Measurements from ENCODE around the gene MTUS2. TPM values are rescaled to one million over a fixed set of nuclear protein-coding genes. Genes with fewer than 3 reads are reported as not detected.
A peak's percentile ranks its signal among the peaks of the same experiment; 100 is the strongest.

The MTUS2 gene
- total and polyA plus RNA-seq, 2 of the 8 experiments (the other 6 are each of a cell fraction or from before 2014, with no cell fraction given) = 0.18 to 0.80 TPM

GRCh38 chr13:29539856-29540255 lies 719.7 kb downstream of the MTUS2 start:
- no peak overlapping the region for H3K4me3 ChIP-seq (ENCODE audit: extremely low read depth in 1 of 4, insufficient read depth in 2 of 4, low read depth in 3 of 4, low read length in 4 of 4)
- DNase-seq (ENCODE audit: low read depth in 1 of 2, low spot score in 2 of 2) = no peak
- H3K23ac ChIP-seq (ENCODE audit: insufficient read length) = no peak overlapping the region
- no peak overlapping the region for H4K5ac ChIP-seq (ENCODE audit: insufficient read length, low read depth, low read length)
- no peak overlapping the region for H2BK12ac ChIP-seq (ENCODE audit: low read depth, low read length)
- no peak overlapping the region for H4K91ac ChIP-seq (replicated peaks; ENCODE audit: insufficient read length, low read length)
- no peak overlapping the region for H2AFZ ChIP-seq (ENCODE audit: low read length)
- ChIA-PET POLR2A (ENCODE audit: partially characterized antibody) (interaction anchor here (1.1 to 1.8 kb wide), 2 partner anchors 12 to 32 kb away, joined by 3 to 5 read pairs; no protein-coding TSS in a partner anchor), CTCF (ENCODE audit: partially characterized antibody) (interaction anchor here (0.9 to 3.8 kb wide), 2 partner anchors 31 to 168 kb away, joined by 3 to 16 read pairs; no protein-coding TSS in a partner anchor)
- H3K27ac ChIP-seq (ENCODE audit: low read depth, low read length) = no peak overlapping the region
- peaks cover 20 to 25% of the 10 kb centered on the region in 2 experiments for H4K20me1 ChIP-seq (replicated peaks in 1 of 2; ENCODE audit: control insufficient read depth in 1 of 2, insufficient read depth in 2 of 2, low read length in 2 of 2)
- no peaks in the 10 kb centered on the region for H3K23me2 ChIP-seq (ENCODE audit: low read depth, low read length)
- H3K79me2 ChIP-seq (ENCODE audit: control insufficient read depth in 1 of 2, insufficient read depth in 2 of 2, low read length in 2 of 2) = peaks cover 0 to 88% of the 10 kb centered on the region in 2 experiments
- H3K56ac ChIP-seq (replicated peaks; ENCODE audit: insufficient read length, low read depth, low read length) = no peak overlapping the region
- H3K4ac ChIP-seq (replicated peaks; ENCODE audit: insufficient read length, low read depth, low read length) = no peak overlapping the region
- H2BK20ac ChIP-seq (ENCODE audit: low read length) = no peak overlapping the region
- no peak overlapping the region for H3K4me2 ChIP-seq (ENCODE audit: insufficient read depth in 1 of 2, low read depth in 2 of 2, low read length in 2 of 2)
- H2BK5ac ChIP-seq (ENCODE audit: low read depth, low read length) = peak overlapping the region; percentile 35; the same call in 1 of the 2 replicates
- no peak for FAIRE-seq
- peaks cover 0 to 20% (median 4%) of the 10 kb centered on the region in 4 experiments; a peak in 4 of 8 replicates for H3K36me3 ChIP-seq (ENCODE audit: control insufficient read depth in 2 of 4, insufficient read depth in 4 of 4, low read length in 3 of 4)
- H3K4me1 ChIP-seq (replicated peaks in 1 of 4; ENCODE audit: control insufficient read depth in 3 of 4, insufficient read depth in 4 of 4, low read length in 3 of 4) = peaks cover 2 to 13% (median 8%) of the 10 kb centered on the region in 4 experiments; a peak in 6 of 7 replicates
- no peaks in the 10 kb centered on the region for H3K9me3 ChIP-seq (ENCODE audit: insufficient read depth in 2 of 2, low read depth in 1 of 2, low read length in 1 of 2)
- H3K14ac ChIP-seq (ENCODE audit: insufficient read length) = no peak overlapping the region
- H4K8ac ChIP-seq (ENCODE audit: extremely low read depth, insufficient read depth, low read length) = no peak overlapping the region
- H2BK120ac ChIP-seq (replicated peaks; ENCODE audit: low read depth, low read length) = no peak overlapping the region
- H3K27me3 ChIP-seq (replicated peaks in 1 of 4; ENCODE audit: control insufficient read depth in 3 of 4, extremely low read depth in 1 of 4, insufficient read depth in 3 of 4, low read length in 3 of 4) = no peaks in the 10 kb centered on the region
- no peak overlapping the region for H2AK5ac ChIP-seq (ENCODE audit: low read depth, low read length)
- peaks cover 28% of the 10 kb centered on the region for H3K79me1 ChIP-seq (ENCODE audit: low read depth, low read length)
- no peak overlapping the region for H3K18ac ChIP-seq (ENCODE audit: extremely low read depth, low read length)
- 74% methylated on average over 2 of the region's 2 CpGs; no CpG with 5 or more reads in 1 of the 2 experiments for WGBS, 2 experiments (ENCODE audit: extremely low coverage in 1 of 2, insufficient coverage in 1 of 2, insufficient read length in 1 of 2, insufficient replicate concordance in 2 of 2, low coverage in 1 of 2, low lambda C conversion rate in 2 of 2, missing lambda C conversion rate in 1 of 2)
- H2BK15ac ChIP-seq (ENCODE audit: low read length) = no peak overlapping the region
- no peak overlapping the region for H3K9ac ChIP-seq (replicated peaks in 1 of 4; ENCODE audit: extremely low read depth in 1 of 4, low read depth in 3 of 4, low read length in 3 of 4)
- TF ChIP-seq USF2 (IDR thresholded peaks at IDR 0.05; ENCODE audit: low read length) (no peak), SRF (IDR thresholded peaks at IDR 0.05; ENCODE audit: low read depth, low read length) (no peak), BRCA1 (IDR thresholded peaks at IDR 0.05; ENCODE audit: low read depth, low read length) (no peak), BACH1 (IDR thresholded peaks at IDR 0.05; ENCODE audit: low read length) (no peak), MAX (IDR thresholded peaks at IDR 0.05) (no peak), RXRA (IDR thresholded peaks at IDR 0.05; ENCODE audit: insufficient read depth, low read depth, low read length) (no peak), SP4 (IDR thresholded peaks at IDR 0.05; ENCODE audit: low read length) (no peak), FOSL1 (IDR thresholded peaks at IDR 0.05; ENCODE audit: insufficient read depth, low read depth, low read length) (no peak), JUN (IDR thresholded peaks at IDR 0.05; ENCODE audit: low read depth, low read length) (no peak), TAF1 (IDR thresholded peaks at IDR 0.05; ENCODE audit: low read depth, low read length) (no peak), GABPA (IDR thresholded peaks at IDR 0.05; ENCODE audit: borderline replicate concordance, insufficient read depth, low read length) (no peak), POU5F1 (IDR thresholded peaks at IDR 0.05; ENCODE audit: low read depth, low read length) (no peak), SP1 (IDR thresholded peaks at IDR 0.05; ENCODE audit: low read depth, low read length) (no peak), NRF1 (IDR thresholded peaks at IDR 0.05; ENCODE audit: low read depth, low read length) (no peak)
